ENCODE data around the gene ALKBH4. TPM values are rescaled to one million over a fixed set of nuclear protein-coding genes. Genes with fewer than 3 reads are reported as not detected.

Gene ALKBH4
- total RNA-seq, 2 donors from 2014 or later, result 7.1 to 7.2 TPM

GRCh38 chr7:102434039-102434486 lies 30.6 kb downstream of the ALKBH4 start:
- intact Hi-C loops (cut with DNase I), result no loop called here
- ATAC-seq (peak; percentile 3 to 8), DNase-seq (no peak)

- ATAC-seq (peak; percentile 87 to 93), DNase-seq (peak; percentile 88)
- intact Hi-C loops (cut with DNase I), result no loop called here
These were observed 31.2 kb downstream of the ALKBH4 start, which contains the start of gene ORAI2 for GRCh38 chr7:102433219-102434038. ORAI2 (plus strand) TSS chr7:102433575; CDS start chr7:102438957, 5,382 bp downstream.

GRCh38 chr7:102432442-102433218 lies 32.0 kb downstream of the ALKBH4 start:
- intact Hi-C loops (cut with DNase I), result no loop called here
- ATAC-seq (peak; percentile 19 to 32), DNase-seq (no peak)

- intact Hi-C loops (cut with DNase I), result no loop called here
- ATAC-seq (no peak), DNase-seq (no peak)
These were observed 32.9 kb downstream of the ALKBH4 start for GRCh38 chr7:102431617-102432298.

- intact Hi-C loops (cut with DNase I), result no loop called here
- no peak for DNase-seq
These were observed 35.3 kb downstream of the ALKBH4 start for GRCh38 chr7:102429141-102429899.

GRCh38 chr7:102427019-102427405 lies 37.7 kb downstream of the ALKBH4 start:
- ATAC-seq (no peak), DNase-seq (no peak)
- intact Hi-C loops (cut with DNase I), result no loop called here

More at GRCh38 chr7:102429141-102429899, 35.3 kb downstream of the ALKBH4 start:
- no peak for ATAC-seq

- intact Hi-C loops (cut with DNase I), result no loop called here
- peak; percentile 29 to 31 for ATAC-seq
- no peak for DNase-seq
These were observed 38.2 kb downstream of the ALKBH4 start for GRCh38 chr7:102426268-102427018.

GRCh38 chr7:102425639-102426267 lies 38.9 kb downstream of the ALKBH4 start:
- ATAC-seq (peak; percentile 57), DNase-seq (peak; percentile 36)
- intact Hi-C loops (cut with DNase I), result no loop called here

GRCh38 chr7:102424787-102425218 lies 39.9 kb downstream of the ALKBH4 start:
- ATAC-seq (peak in 1 of 2 donors; percentile 13), DNase-seq (no peak)
- intact Hi-C loops (cut with DNase I), result no loop called here

- intact Hi-C loops (cut with DNase I), result no loop called here
- DNase-seq (no peak), ATAC-seq (no peak)
These were observed 40.5 kb downstream of the ALKBH4 start for GRCh38 chr7:102424129-102424551.

- intact Hi-C loops (cut with DNase I), result no loop called here
- no peak for ATAC-seq
- DNase-seq, result no peak
These were observed 42.9 kb downstream of the ALKBH4 start for GRCh38 chr7:102421706-102422240.

GRCh38 chr7:102418592-102418991 lies 46.1 kb downstream of the ALKBH4 start:
- intact Hi-C loops (cut with DNase I), result no loop called here
- DNase-seq (no peak), ATAC-seq (no peak)

GRCh38 chr7:102417105-102417504 lies 47.6 kb downstream of the ALKBH4 start:
- DNase-seq, result no peak
- ATAC-seq, result no peak

GRCh38 chr7:102416406-102416805 lies 48.3 kb downstream of the ALKBH4 start:
- ATAC-seq, result no peak
- DNase-seq, result no peak
- intact Hi-C loops (cut with DNase I), result no loop called here

More at GRCh38 chr7:102417105-102417504, 47.6 kb downstream of the ALKBH4 start:
- intact Hi-C loops (cut with DNase I), result no loop called here

GRCh38 chr7:102415685-102416225 lies 48.9 kb downstream of the ALKBH4 start:
- DNase-seq (no peak), ATAC-seq (peak; percentile 15 to 35)
- intact Hi-C loops (cut with DNase I), result no loop called here

- ATAC-seq, result no peak
- intact Hi-C loops (cut with DNase I), result no loop called here
These were observed 51.1 kb downstream of the ALKBH4 start for GRCh38 chr7:102413611-102414010.

GRCh38 chr7:102413091-102413490 lies 51.6 kb downstream of the ALKBH4 start:
- intact Hi-C loops (cut with DNase I), result no loop called here
- ATAC-seq (no peak), DNase-seq (no peak)

More at GRCh38 chr7:102413611-102414010, 51.1 kb downstream of the ALKBH4 start:
- no peak for DNase-seq

Data from left cardiac atrium (tissue), 4 donors.